Activated B cell treated with CpG ODN at 0.5 μM for 24 hours (primary cell): Measurements from ENCODE around the gene IL17RA. TPM values are rescaled to one million over a fixed set of nuclear protein-coding genes. Genes with fewer than 3 reads are reported as not detected.
A peak's percentile ranks its signal among the peaks of the same experiment; 100 is the strongest.
"Not testable (repeated sequence)": the region's sequence is repeated elsewhere in the genome, so short reads cannot be mapped to it uniquely, and the experiment has no call there.

Experiments used
- ATAC-seq: fragments of 200-7000 bp; cut with Tn5 transposase; one replicate; pipeline ENCODE4 v1.10.0; 2021; ENCODE audit warnings: low read depth, mild to moderate bottlenecking, moderate library complexity
- CTCF ChIA-PET: fragments of 350-600 bp; sonication (Branson Sonifier 250); formaldehyde crosslinking; loops from one replicate; lab custom pipeline; 2021; ENCODE audit warnings: antibody characterized with exemption; lab: Charles Lee
- POLR2A ChIA-PET: fragments of 350-600 bp; sonication (Branson Sonifier 250); formaldehyde crosslinking; loops from one replicate; lab custom pipeline; 2021; ENCODE audit warnings: antibody characterized with exemption; lab: Charles Lee
- DNase-seq: peaks from one replicate; pipeline ENCODE4 v3.0.0; 2022
- H3K27ac Mint-ChIP-seq: one replicate; pipeline ENCODE4 v1.8.0; 2020; ENCODE audit warnings: mixed read lengths
- H3K27me3 Mint-ChIP-seq: one replicate; pipeline ENCODE4 v1.8.0; 2021; ENCODE audit warnings: mixed read lengths
- H3K36me3 Mint-ChIP-seq: one replicate; pipeline ENCODE4 v1.8.0; 2021; ENCODE audit warnings: low read depth, mixed read lengths
- H3K4me1 Mint-ChIP-seq: one replicate; pipeline ENCODE4 v1.8.0; 2021; ENCODE audit warnings: mixed read lengths
- H3K4me3 Mint-ChIP-seq: one replicate; pipeline ENCODE4 v1.8.0; 2020; ENCODE audit warnings: mild to moderate bottlenecking, mixed read lengths
- H3K9me3 Mint-ChIP-seq: one replicate; pipeline ENCODE4 v1.8.0; 2020; ENCODE audit warnings: mixed read lengths
- CTCF ChIP-seq: fragments of 200-600 bp; IDR thresholded peaks from one replicate; pipeline ENCODE4 v1.8.0; 2022; ENCODE audit warnings: antibody characterized with exemption, mild to moderate bottlenecking
- intact Hi-C: fragments of 100-400 bp; cut with micrococcal nuclease; formaldehyde crosslinking; loops from one replicate; pipeline ENCODE4 v1.15.1; 2024
- total RNA-seq: library from RNA; stranded (reverse); gene quantifications from 2 replicates; pipeline ENCODE4 v1.2.3, GENCODE V29; 2022

Gene IL17RA, protein sequence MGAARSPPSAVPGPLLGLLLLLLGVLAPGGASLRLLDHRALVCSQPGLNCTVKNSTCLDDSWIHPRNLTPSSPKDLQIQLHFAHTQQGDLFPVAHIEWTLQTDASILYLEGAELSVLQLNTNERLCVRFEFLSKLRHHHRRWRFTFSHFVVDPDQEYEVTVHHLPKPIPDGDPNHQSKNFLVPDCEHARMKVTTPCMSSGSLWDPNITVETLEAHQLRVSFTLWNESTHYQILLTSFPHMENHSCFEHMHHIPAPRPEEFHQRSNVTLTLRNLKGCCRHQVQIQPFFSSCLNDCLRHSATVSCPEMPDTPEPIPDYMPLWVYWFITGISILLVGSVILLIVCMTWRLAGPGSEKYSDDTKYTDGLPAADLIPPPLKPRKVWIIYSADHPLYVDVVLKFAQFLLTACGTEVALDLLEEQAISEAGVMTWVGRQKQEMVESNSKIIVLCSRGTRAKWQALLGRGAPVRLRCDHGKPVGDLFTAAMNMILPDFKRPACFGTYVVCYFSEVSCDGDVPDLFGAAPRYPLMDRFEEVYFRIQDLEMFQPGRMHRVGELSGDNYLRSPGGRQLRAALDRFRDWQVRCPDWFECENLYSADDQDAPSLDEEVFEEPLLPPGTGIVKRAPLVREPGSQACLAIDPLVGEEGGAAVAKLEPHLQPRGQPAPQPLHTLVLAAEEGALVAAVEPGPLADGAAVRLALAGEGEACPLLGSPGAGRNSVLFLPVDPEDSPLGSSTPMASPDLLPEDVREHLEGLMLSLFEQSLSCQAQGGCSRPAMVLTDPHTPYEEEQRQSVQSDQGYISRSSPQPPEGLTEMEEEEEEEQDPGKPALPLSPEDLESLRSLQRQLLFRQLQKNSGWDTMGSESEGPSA
- 15.7 and 18.1 TPM in 2 replicates for total RNA-seq

- peaks cover 40% of the 10 kb centered on the region for H3K4me1 Mint-ChIP-seq
- ChIA-PET CTCF (interaction anchor here (0.6 to 0.9 kb wide), 2 partner anchors 10 to 1069 kb away, joined by 3 read pairs; no protein-coding TSS in a partner anchor), POLR2A (interaction anchor here (1.0 to 1.2 kb wide), 2 partner anchors 73 to 87 kb away, joined by 3 to 4 read pairs; no protein-coding TSS in a partner anchor)
- H3K27me3 Mint-ChIP-seq = no peaks in the 10 kb centered on the region
- H3K27ac Mint-ChIP-seq = peak within 1 kb of the TSS; percentile 81
- H3K4me3 Mint-ChIP-seq = peak within 1 kb of the TSS; percentile 89
- no peaks in the 10 kb centered on the region for H3K36me3 Mint-ChIP-seq
- peak; percentile 99 for ATAC-seq
- H3K9me3 Mint-ChIP-seq = no peaks in the 10 kb centered on the region
- TF ChIP-seq CTCF = no peak
- intact Hi-C loops = loop anchor here (5.0 to 10.0 kb wide), 3 partner anchors 133 to 990 kb away; partner anchors contain the start of genes ADA2, BCL2L13 and PEX26
- peak; percentile 96 for DNase-seq
Measured at GRCh38 chr22:17084554-17085276, at the start of gene IL17RA. TSS of gene IL17RA (plus strand) at chr22:17085000. CDS start at chr22:17085092, 92 bp downstream.

DNA sequence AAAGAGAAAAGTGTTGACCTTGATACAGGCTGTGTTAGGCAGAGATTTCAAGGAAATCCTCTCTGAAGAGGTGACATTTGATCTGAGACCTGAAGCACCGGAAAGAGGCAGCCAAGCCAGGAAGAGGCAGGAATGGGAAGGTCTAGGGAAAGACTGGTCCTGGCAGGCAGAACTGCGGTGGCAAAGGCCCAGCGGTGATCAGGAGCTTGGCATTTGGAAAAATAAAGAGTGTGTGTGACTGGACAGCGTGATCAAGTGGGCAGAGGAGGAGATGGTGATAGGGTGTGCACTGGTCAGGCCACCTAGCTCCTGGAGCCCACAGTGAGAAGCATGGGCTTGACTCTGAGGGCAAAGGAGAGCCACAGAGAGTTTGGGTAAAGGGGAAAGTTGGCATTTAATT is 49.6 kb upstream of the IL17RA start:
- Mint-ChIP-seq H3K4me1 (peaks cover 21% of the 10 kb centered on the region), H3K36me3 (no peaks in the 10 kb centered on the region), H3K27ac (no peak overlapping the region), H3K4me3 (peak overlapping the region; percentile 83), H3K9me3 (no peaks in the 10 kb centered on the region), H3K27me3 (no peaks in the 10 kb centered on the region)
- ChIA-PET CTCF (no interaction called here), POLR2A (no interaction called here)
- DNase-seq = no peak
- no peak for ATAC-seq
- intact Hi-C loops = no loop called here
- TF ChIP-seq CTCF = no peak

DNA sequence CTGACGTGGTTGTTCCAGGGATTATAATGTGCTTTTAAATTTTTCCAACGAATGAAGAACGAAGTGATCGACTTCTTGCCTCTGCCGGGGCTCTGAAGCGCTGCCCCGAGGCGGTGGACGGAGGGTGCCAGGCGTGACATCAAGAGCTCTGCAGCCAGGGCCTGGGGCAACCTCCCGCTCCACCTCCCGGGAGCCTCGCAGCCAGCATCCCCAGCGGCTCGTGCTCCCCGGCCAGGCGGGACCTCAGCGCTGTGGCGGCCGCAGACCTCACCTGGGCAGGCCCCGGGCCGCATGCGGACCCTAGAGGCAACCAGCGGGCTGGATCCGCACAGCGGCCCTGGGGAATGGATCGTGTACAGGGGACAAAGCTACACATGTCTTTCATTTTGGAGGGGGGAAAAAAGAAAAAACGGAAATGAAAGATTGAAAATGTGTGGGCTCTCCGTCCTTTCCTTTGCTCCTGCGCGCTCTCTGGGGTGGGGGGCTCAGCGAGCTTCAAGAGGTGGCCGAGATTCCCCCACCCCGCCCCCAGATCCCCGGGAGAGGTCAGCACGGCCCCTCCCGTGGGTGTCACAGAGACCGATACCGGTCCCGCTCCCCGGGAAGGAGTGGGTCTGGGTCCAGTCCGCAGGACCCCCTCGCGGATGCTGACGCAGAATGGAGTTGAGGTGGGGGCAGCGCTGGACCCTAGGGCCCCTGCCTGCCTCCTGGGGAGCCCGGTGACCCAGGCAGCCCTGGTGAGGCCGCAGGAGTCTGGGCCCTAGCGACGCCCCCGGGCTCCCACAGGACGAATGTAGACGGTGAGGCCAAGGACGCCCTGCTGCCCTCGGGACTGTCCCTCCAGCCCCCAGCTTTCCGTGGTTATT is 48.6 kb upstream of the IL17RA start:
- intact Hi-C loops, H3K27me3 Mint-ChIP-seq, CTCF ChIA-PET, POLR2A ChIA-PET, H3K9me3 Mint-ChIP-seq, H3K36me3 Mint-ChIP-seq: not testable (repeated sequence)
- DNase-seq = peak; percentile 32
- peak overlapping the region; percentile 63 for H3K27ac Mint-ChIP-seq
- peaks cover 23% of the 10 kb centered on the region for H3K4me1 Mint-ChIP-seq
- H3K4me3 Mint-ChIP-seq = peak overlapping the region; percentile 83
- peak; percentile 51 for ATAC-seq

DNA sequence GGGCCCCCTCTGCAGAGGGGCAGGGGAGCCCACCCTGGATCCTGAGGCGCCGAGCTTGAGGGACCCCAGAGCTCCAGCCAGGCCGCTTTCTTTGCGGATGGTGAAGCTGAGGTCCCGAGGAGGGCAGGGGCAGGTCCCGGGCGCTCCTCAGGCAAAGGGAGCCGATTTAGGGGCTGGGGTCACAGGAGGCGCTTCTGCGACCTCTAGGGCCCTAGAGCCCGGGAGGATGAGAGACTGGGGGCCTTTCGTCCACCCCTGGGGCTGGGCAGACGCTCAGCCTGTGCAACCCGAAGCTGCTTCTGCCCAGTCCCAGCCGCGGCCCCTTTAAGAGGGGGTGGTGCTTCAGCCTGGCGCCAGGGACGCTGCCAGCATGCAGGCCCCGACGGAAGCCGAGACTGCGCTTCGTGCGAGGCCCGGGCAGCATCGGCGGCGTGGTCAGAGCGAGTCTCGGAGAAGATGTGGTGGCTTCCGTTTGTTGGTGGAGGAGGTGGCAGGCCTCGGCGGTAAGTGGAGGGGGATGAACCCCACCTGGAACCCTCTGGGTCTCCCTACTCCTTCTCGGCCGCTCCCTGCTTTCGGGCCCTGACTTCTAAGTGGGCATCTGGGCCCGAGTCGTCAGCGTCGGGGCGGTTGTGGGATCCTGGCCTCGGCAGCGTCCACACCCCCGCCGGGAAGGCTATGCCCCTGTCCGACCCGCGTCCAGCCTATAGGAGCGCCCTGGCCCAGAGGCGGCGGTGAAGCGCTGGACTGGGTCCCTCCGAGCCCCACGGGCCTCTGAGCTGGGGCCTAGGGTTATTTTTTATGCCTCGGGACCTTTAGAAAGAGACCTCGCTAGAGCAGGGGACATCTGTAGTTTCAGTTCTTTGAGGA is 47.7 kb upstream of the IL17RA start:
- Mint-ChIP-seq H3K4me3 (peak overlapping the region; percentile 88), H3K27ac (peak overlapping the region; percentile 86)

GRCh38 chr22:17043521-17043920 is 41.3 kb upstream of the IL17RA start:
- Mint-ChIP-seq H3K27ac (no peak overlapping the region), H3K4me1 (peaks cover 38% of the 10 kb centered on the region), H3K4me3 (no peak overlapping the region), H3K9me3 (no peaks in the 10 kb centered on the region), H3K36me3 (peaks cover 25% of the 10 kb centered on the region), H3K27me3 (no peaks in the 10 kb centered on the region)
- no peak for TF ChIP-seq CTCF
- intact Hi-C loops = no loop called here
- peak; percentile 42 for ATAC-seq
- ChIA-PET POLR2A (no interaction called here), CTCF (no interaction called here)
- no peak for DNase-seq

More for the DNA sequence above, 47.7 kb upstream of the IL17RA start:
- H3K27me3 Mint-ChIP-seq, intact Hi-C loops, CTCF ChIA-PET, H3K9me3 Mint-ChIP-seq, POLR2A ChIA-PET, H3K36me3 Mint-ChIP-seq: not testable (repeated sequence)
- DNase-seq = peak; percentile 38
- H3K4me1 Mint-ChIP-seq = peaks cover 28% of the 10 kb centered on the region
- ATAC-seq = peak; percentile 85
